Measurements from ENCODE around the gene LOXL4. TPM values are rescaled to one million over a fixed set of nuclear protein-coding genes. Genes with fewer than 3 reads are reported as not detected.

Gene LOXL4
- total and polyA plus RNA-seq, 3 donors from 2014 or later: 14.0 to 38.2 (median 18.9) TPM

DNA sequence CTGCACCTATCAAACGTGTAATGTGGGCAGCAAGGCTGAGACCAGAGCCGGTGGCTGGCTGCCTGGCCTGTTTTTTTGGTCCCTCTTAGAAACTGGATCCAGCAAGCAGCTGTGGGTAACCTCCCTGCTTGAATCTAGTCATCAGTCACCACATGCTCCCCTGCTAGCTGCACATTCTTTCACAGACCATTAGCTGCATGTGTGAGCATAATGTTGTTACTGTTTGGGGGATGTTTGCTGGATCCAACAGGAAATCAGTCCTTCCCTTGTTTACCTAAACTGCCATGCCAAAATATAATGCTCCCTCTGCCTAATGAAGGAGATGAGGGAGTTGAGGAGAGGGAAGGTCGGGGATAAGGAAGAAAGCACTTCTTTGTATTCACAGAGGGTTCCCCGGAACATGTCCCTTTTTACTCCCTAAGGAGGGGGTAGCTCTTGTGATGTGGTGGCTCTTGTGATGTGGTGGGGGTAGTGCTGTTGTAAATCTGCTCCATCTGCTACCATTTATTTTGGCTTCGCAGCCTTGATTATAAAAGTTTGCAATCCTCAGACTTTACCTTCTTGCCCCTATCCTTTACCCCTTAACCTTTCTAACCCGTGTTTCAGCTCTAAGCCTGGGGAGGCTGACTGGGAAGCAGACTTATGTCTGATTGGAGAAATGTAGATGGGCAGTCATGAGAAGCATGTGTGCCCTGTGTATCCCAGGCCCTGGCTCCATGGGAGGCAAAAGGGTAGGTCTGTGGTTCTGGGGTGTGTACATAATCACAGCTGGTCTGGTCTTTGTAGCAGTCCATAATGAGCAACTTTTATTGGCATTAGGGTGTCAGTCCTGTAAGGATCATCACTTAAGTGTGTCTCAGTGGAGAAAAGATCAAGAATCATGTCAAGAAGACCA lies 20.8 kb downstream of the LOXL4 start:
- no peaks in the 10 kb centered on the region for H3K27me3 ChIP-seq
- intact Hi-C loops (cut with DNase I; ENCODE audit: low total_unique reads): no loop called here
- no peak for DNase-seq
- no peak overlapping the region for H3K4me3 ChIP-seq
- WGBS, 2 donors: 45 to 59% methylated on average over 6 of the region's 6 CpGs
- no peaks in the 10 kb centered on the region for H3K9me3 ChIP-seq
- H3K27ac ChIP-seq: no peak overlapping the region
- H3K36me3 ChIP-seq (ENCODE audit: low read depth, missing control alignments): no peaks in the 10 kb centered on the region
- H3K4me1 ChIP-seq: peaks cover under 1% of the 10 kb centered on the region
- TF ChIP-seq, protein P1, sequence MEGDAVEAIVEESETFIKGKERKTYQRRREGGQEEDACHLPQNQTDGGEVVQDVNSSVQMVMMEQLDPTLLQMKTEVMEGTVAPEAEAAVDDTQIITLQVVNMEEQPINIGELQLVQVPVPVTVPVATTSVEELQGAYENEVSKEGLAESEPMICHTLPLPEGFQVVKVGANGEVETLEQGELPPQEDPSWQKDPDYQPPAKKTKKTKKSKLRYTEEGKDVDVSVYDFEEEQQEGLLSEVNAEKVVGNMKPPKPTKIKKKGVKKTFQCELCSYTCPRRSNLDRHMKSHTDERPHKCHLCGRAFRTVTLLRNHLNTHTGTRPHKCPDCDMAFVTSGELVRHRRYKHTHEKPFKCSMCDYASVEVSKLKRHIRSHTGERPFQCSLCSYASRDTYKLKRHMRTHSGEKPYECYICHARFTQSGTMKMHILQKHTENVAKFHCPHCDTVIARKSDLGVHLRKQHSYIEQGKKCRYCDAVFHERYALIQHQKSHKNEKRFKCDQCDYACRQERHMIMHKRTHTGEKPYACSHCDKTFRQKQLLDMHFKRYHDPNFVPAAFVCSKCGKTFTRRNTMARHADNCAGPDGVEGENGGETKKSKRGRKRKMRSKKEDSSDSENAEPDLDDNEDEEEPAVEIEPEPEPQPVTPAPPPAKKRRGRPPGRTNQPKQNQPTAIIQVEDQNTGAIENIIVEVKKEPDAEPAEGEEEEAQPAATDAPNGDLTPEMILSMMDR (IDR thresholded peaks at IDR 0.05): no peak

DNA sequence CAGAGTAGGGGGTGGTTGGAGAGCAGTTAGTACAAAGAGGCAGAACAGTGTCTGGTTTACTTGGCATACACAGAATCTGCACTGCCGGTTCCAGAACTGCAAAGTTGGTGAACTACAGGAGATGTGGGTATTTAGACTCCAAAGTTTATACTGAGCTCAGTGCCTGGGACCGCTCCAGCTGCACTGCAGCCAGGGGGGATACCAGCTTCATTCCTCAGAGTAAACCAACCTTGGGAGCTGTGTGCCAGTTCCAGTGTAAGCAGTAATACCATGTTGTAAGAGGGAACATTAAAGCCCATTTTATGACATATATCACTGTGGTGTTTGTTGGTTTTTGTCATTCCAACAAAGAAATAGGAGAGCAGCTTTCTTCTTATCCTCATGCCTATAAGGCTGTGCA lies 23.4 kb downstream of the LOXL4 start:
- WGBS, 2 donors: 88 to 90% methylated on average over 2 of the region's 2 CpGs

DNA sequence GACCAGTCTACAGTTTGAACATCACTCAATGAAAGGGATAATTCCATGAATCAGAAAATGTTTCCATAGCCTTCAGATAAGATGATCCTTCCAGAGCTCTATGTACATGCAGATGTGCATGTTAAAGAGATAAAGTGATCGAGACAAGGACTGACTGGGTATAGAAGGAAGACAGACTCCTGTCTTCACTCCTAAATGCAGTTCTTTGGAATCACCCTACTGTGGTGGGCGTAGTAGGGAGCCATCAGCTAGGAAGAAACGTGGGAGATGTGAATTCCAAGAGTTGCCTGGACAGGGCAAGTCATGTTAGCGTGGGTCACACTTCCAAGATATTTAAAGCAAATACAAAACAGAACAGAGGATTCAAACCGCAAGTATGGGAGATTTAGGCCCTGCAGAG lies 23.9 kb downstream of the LOXL4 start:
- WGBS, 2 donors: 80 to 85% methylated on average over 5 of the region's 5 CpGs
- Histone ChIP-seq H3K9me3 (no peaks in the 10 kb centered on the region), H3K27me3 (no peaks in the 10 kb centered on the region), H3K27ac (no peak overlapping the region), H3K4me3 (no peak overlapping the region), H3K36me3 (ENCODE audit: low read depth, missing control alignments) (no peaks in the 10 kb centered on the region), H3K4me1 (no peaks in the 10 kb centered on the region)
- no peak for DNase-seq
- TF ChIP-seq POLR2A (IDR thresholded peaks at IDR 0.05): no peak
- intact Hi-C loops (cut with DNase I; ENCODE audit: low total_unique reads): no loop called here

More for the DNA sequence above, 23.4 kb downstream of the LOXL4 start:
- TF ChIP-seq POLR2A (IDR thresholded peaks at IDR 0.05): no peak
- TF ChIP-seq, protein P1 (IDR thresholded peaks at IDR 0.05): no peak
- Histone ChIP-seq H3K27ac (no peak overlapping the region), H3K36me3 (ENCODE audit: low read depth, missing control alignments) (no peaks in the 10 kb centered on the region), H3K27me3 (no peaks in the 10 kb centered on the region), H3K9me3 (no peaks in the 10 kb centered on the region), H3K4me1 (no peaks in the 10 kb centered on the region), H3K4me3 (no peak overlapping the region)
- intact Hi-C loops (cut with DNase I; ENCODE audit: low total_unique reads): no loop called here
- no peak for DNase-seq

DNA sequence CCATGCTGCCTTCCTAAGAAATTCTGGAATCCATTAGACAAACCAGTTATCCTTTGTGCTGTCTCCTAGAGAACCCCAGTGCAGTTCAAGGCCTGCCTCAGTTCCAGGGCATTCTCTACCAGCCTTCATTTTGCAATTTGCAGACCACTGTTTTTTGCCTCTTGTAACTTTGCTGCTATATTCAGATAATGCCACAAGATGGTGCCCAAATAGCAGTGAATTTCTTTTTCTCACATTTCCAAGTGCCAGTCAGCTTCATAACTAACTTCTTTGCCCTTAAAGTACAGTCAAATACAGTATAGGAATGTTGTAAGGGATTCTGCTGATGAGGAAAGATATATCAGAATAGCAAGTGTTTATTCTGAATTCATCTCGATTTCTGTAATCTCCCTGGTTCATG lies 25.2 kb downstream of the LOXL4 start:
- 67 to 91% methylated on average over 1 of the region's 1 CpG for WGBS, 2 donors
- H3K9me3 ChIP-seq: no peaks in the 10 kb centered on the region
- DNase-seq: no peak
- intact Hi-C loops (cut with DNase I; ENCODE audit: low total_unique reads): no loop called here
- H3K27me3 ChIP-seq: no peaks in the 10 kb centered on the region
- TF ChIP-seq, protein P1 (IDR thresholded peaks at IDR 0.05): no peak
- no peak for TF ChIP-seq POLR2A (IDR thresholded peaks at IDR 0.05)
- H3K4me1 ChIP-seq: no peaks in the 10 kb centered on the region
- no peaks in the 10 kb centered on the region for H3K36me3 ChIP-seq (ENCODE audit: low read depth, missing control alignments)
- no peak overlapping the region for H3K27ac ChIP-seq
- no peak overlapping the region for H3K4me3 ChIP-seq

DNA sequence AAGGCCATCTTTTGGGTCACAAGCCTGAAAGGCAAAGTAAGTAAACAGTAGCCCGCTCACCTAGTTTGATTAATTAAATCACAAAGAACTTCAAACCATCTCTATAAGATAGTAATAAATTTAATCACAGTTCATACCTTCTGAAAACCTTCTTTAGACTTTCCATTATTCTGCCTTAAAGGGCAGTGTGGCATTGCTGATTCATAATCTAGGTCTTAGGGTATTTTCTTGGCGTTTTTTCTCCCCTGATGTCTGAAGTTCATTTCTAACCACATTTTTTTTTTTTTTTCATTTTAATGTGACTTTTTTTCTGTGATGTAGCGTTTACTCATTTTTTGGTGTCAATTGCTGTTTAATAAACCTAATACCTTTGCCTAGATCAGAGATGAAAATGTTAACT lies 27.5 kb downstream of the LOXL4 start:
- TF ChIP-seq, protein P1 (IDR thresholded peaks at IDR 0.05): no peak
- WGBS, 2 donors: 93 to 94% methylated on average over 3 of the region's 3 CpGs
- Histone ChIP-seq H3K4me3 (no peak overlapping the region), H3K36me3 (ENCODE audit: low read depth, missing control alignments) (no peaks in the 10 kb centered on the region), H3K27me3 (no peaks in the 10 kb centered on the region), H3K27ac (no peak overlapping the region), H3K4me1 (no peaks in the 10 kb centered on the region), H3K9me3 (no peaks in the 10 kb centered on the region)
- intact Hi-C loops (cut with DNase I; ENCODE audit: low total_unique reads): no loop called here
- DNase-seq: no peak
